ENCODE measurements around the gene CHRNB4.

CHRNB4 gene

GRCh38 chr15:78668987-78669386, 28.0 kb upstream of the CHRNB4 start:
- no peak for DNase-seq

- DNase-seq, result no peak
Measured at GRCh38 chr15:78667578-78668236, 26.7 kb upstream of the CHRNB4 start.

- no peak for DNase-seq
Measured at GRCh38 chr15:78666010-78666409, 25.0 kb upstream of the CHRNB4 start.

GRCh38 chr15:78663703-78664102, 22.7 kb upstream of the CHRNB4 start:
- DNase-seq, result no peak

GRCh38 chr15:78662028-78662427, 21.0 kb upstream of the CHRNB4 start:
- no peak for DNase-seq

GRCh38 chr15:78661001-78661400, 20.0 kb upstream of the CHRNB4 start:
- DNase-seq, result no peak

GRCh38 chr15:78660584-78660983, 19.6 kb upstream of the CHRNB4 start:
- DNase-seq, result no peak

- DNase-seq, result no peak
Measured at GRCh38 chr15:78658823-78659222, 17.8 kb upstream of the CHRNB4 start.

GRCh38 chr15:78654272-78654671, 13.3 kb upstream of the CHRNB4 start:
- DNase-seq, result no peak

- no peak for DNase-seq
Measured at GRCh38 chr15:78651930-78652615, 11.1 kb upstream of the CHRNB4 start.

- no peak for DNase-seq
Measured at GRCh38 chr15:78651007-78651406, 10.0 kb upstream of the CHRNB4 start.

GRCh38 chr15:78650022-78650421, 9.0 kb upstream of the CHRNB4 start:
- DNase-seq, result no peak

- DNase-seq, result no peak
Measured at GRCh38 chr15:78645009-78645408, 4.0 kb upstream of the CHRNB4 start.

GRCh38 chr15:78642331-78642730, 1.3 kb upstream of the CHRNB4 start:
- no peak for DNase-seq

GRCh38 chr15:78641749-78642275, 802 bp upstream of the CHRNB4 start:
- no peak for DNase-seq

- DNase-seq, result peak; percentile 8 to 12
Measured at GRCh38 chr15:78640527-78641101, 396 bp downstream of the CHRNB4 start.

- DNase-seq, result peak; percentile 25 to 46
Measured at GRCh38 chr15:78638658-78639314, 2.2 kb downstream of the CHRNB4 start.

- DNase-seq, result no peak
Measured at GRCh38 chr15:78637776-78638435, 3.1 kb downstream of the CHRNB4 start.

GRCh38 chr15:78636378-78636859, 4.6 kb downstream of the CHRNB4 start:
- DNase-seq, result no peak

GRCh38 chr15:78635346-78635745, 5.7 kb downstream of the CHRNB4 start:
- DNase-seq, result no peak

- no peak for DNase-seq
Measured at GRCh38 chr15:78634210-78635145, 6.5 kb downstream of the CHRNB4 start.

- no peak for DNase-seq
Measured at GRCh38 chr15:78633348-78633747, 7.7 kb downstream of the CHRNB4 start.

All from activated CD4-positive, alpha-beta T cell treated with anti-CD3 and anti-CD28 coated beads for 4 hours (primary cell).